ENCODE measurements around the gene ADIG.
A peak's percentile ranks its signal among the peaks of the same experiment; 100 is the strongest.

Gene ADIG

GRCh38 chr20:38604873-38605303, 23.9 kb downstream of the ADIG start:
- no peak for DNase-seq

GRCh38 chr20:38607351-38607750, 26.4 kb downstream of the ADIG start:
- no peak for DNase-seq

GRCh38 chr20:38608188-38608587, 27.2 kb downstream of the ADIG start:
- DNase-seq = no peak

- DNase-seq = no peak
Measured at GRCh38 chr20:38609815-38610214, 28.8 kb downstream of the ADIG start.

- DNase-seq = no peak
Measured at GRCh38 chr20:38610521-38610920, 29.5 kb downstream of the ADIG start.

- DNase-seq = no peak
Measured at GRCh38 chr20:38612751-38613515, 31.9 kb downstream of the ADIG start.

- DNase-seq = no peak
Measured at GRCh38 chr20:38615283-38615682, 34.3 kb downstream of the ADIG start.

GRCh38 chr20:38616457-38616856, 35.5 kb downstream of the ADIG start:
- no peak for DNase-seq

- no peak for DNase-seq
Measured at GRCh38 chr20:38617011-38617829, 36.2 kb downstream of the ADIG start.

GRCh38 chr20:38617830-38618196, 36.8 kb downstream of the ADIG start:
- DNase-seq = no peak

GRCh38 chr20:38620441-38620840, 39.4 kb downstream of the ADIG start:
- DNase-seq = no peak

- DNase-seq = no peak
Measured at GRCh38 chr20:38623061-38623460, 42.1 kb downstream of the ADIG start.

- no peak for DNase-seq
Measured at GRCh38 chr20:38624084-38624483, 43.1 kb downstream of the ADIG start.

- DNase-seq = no peak
Measured at GRCh38 chr20:38625896-38626295, 44.9 kb downstream of the ADIG start.

- no peak for DNase-seq
Measured at GRCh38 chr20:38626921-38627659, 46.1 kb downstream of the ADIG start.

- no peak for DNase-seq
Measured at GRCh38 chr20:38628580-38629470, 47.8 kb downstream of the ADIG start.

- no peak for DNase-seq
Measured at GRCh38 chr20:38629979-38630378, 49.0 kb downstream of the ADIG start.

GRCh38 chr20:38630727-38631126, 49.7 kb downstream of the ADIG start:
- no peak for DNase-seq

- DNase-seq = no peak
Measured at GRCh38 chr20:38631155-38632022, 50.4 kb downstream of the ADIG start.

- DNase-seq = peak; percentile 36 to 53
Measured at GRCh38 chr20:38633577-38634093, 52.6 kb downstream of the ADIG start.

- DNase-seq = no peak
Measured at GRCh38 chr20:38635721-38636288, 54.8 kb downstream of the ADIG start.

Data from SHP77 (cell line).